ENCODE data around the gene SMIM27. TPM values are rescaled to one million over a fixed set of nuclear protein-coding genes. Genes with fewer than 3 reads are reported as not detected.
"Not testable (repeated sequence)": the region's sequence is repeated elsewhere in the genome, so short reads cannot be mapped to it uniquely, and the experiment has no call there.

The SMIM27 gene
- total RNA-seq, 1 donor from 2014 or later: 15.9 TPM

- CTCF ChIA-PET: no interaction called here
- DNase-seq (no peak), ATAC-seq (ENCODE audit: low read depth) (no peak)
- intact Hi-C loops (cut with micrococcal nuclease): no loop called here
- Mint-ChIP-seq H3K9me3 (peaks cover 2% of the 10 kb centered on the region), H3K4me3 (no peak overlapping the region), H3K27ac (no peak overlapping the region), H3K4me1 (peaks cover 23% of the 10 kb centered on the region), H3K36me3 (ENCODE audit: low read depth) (peaks cover 60% of the 10 kb centered on the region), H3K27me3 (no peaks in the 10 kb centered on the region)
- POLR2A ChIA-PET: no interaction called here
- TF ChIP-seq CTCF (IDR thresholded peaks at IDR 0.05): no peak
Measured at GRCh38 chr9:32518276-32518675, 33.9 kb upstream of the SMIM27 start.

GRCh38 chr9:32523910-32524309 lies 28.2 kb upstream of the SMIM27 start:
- ChIA-PET CTCF (interaction anchor here (2.9 kb wide), 1 partner anchor 145 kb away, joined by 34 read pairs; no protein-coding TSS in a partner anchor), POLR2A (interaction anchor here (0.6 kb wide), 1 partner anchor 28 kb away, joined by 9 read pairs; no protein-coding TSS in a partner anchor)
- intact Hi-C loops (cut with micrococcal nuclease): no loop called here
- ATAC-seq (ENCODE audit: low read depth): no peak
- Mint-ChIP-seq H3K4me1 (peaks cover 55% of the 10 kb centered on the region), H3K4me3 (no peak overlapping the region), H3K9me3 (peaks cover 4% of the 10 kb centered on the region), H3K36me3 (ENCODE audit: low read depth) (peaks cover 34% of the 10 kb centered on the region), H3K27me3 (no peaks in the 10 kb centered on the region), H3K27ac (peak overlapping the region; percentile 0)
- TF ChIP-seq CTCF (IDR thresholded peaks at IDR 0.05): no peak
- no peak for DNase-seq

GRCh38 chr9:32524558-32524891 lies 27.6 kb upstream of the SMIM27 start:
- H3K9me3 Mint-ChIP-seq; ATAC-seq (ENCODE audit: low read depth); intact Hi-C loops (cut with micrococcal nuclease); DNase-seq; H3K27me3 Mint-ChIP-seq: not testable (repeated sequence)
- ChIA-PET POLR2A (interaction anchor here (2.7 to 3.0 kb wide), 2 partner anchors 27 to 501 kb away, joined by 12 to 40 read pairs; partner anchors contain the start of genes DNAJA1, SMIM27 and TOPORS), CTCF (interaction anchor here (2.9 kb wide), 1 partner anchor 145 kb away, joined by 34 read pairs; no protein-coding TSS in a partner anchor)
- H3K27ac Mint-ChIP-seq: peak overlapping the region; percentile 94
- H3K4me1 Mint-ChIP-seq: peaks cover 55% of the 10 kb centered on the region
- peak overlapping the region; percentile 98 for H3K4me3 Mint-ChIP-seq
- peaks cover 33% of the 10 kb centered on the region for H3K36me3 Mint-ChIP-seq (ENCODE audit: low read depth)

- CTCF ChIA-PET: interaction anchor here (1.6 to 2.9 kb wide), 3 partner anchors 47 to 146 kb away, joined by 6 to 34 read pairs (median 9); no protein-coding TSS in a partner anchor
- H3K27ac Mint-ChIP-seq: peak overlapping the region; percentile 94
- H3K9me3 Mint-ChIP-seq: peaks cover 4% of the 10 kb centered on the region
- intact Hi-C loops (cut with micrococcal nuclease): no loop called here
- peaks cover 33% of the 10 kb centered on the region for H3K36me3 Mint-ChIP-seq (ENCODE audit: low read depth)
- DNase-seq (no peak), ATAC-seq (ENCODE audit: low read depth) (peak; percentile 37)
- peak overlapping the region; percentile 98 for H3K4me3 Mint-ChIP-seq
- no peak for TF ChIP-seq CTCF (IDR thresholded peaks at IDR 0.05)
- H3K27me3 Mint-ChIP-seq: no peaks in the 10 kb centered on the region
- peaks cover 55% of the 10 kb centered on the region for H3K4me1 Mint-ChIP-seq
- POLR2A ChIA-PET: interaction anchor here (1.3 to 3.0 kb wide), 3 partner anchors 26 to 500 kb away, joined by 4 to 40 read pairs (median 12); partner anchors contain the start of genes DNAJA1, SMIM27 and TOPORS
Measured at GRCh38 chr9:32524892-32525708, 27.0 kb upstream of the SMIM27 start.

GRCh38 chr9:32525709-32526030 lies 26.5 kb upstream of the SMIM27 start:
- Mint-ChIP-seq H3K4me3 (peak overlapping the region; percentile 98), H3K36me3 (ENCODE audit: low read depth) (peaks cover 31% of the 10 kb centered on the region), H3K9me3 (peaks cover 4% of the 10 kb centered on the region), H3K27me3 (no peaks in the 10 kb centered on the region), H3K27ac (peak overlapping the region; percentile 94), H3K4me1 (peaks cover 55% of the 10 kb centered on the region)
- no peak for TF ChIP-seq CTCF (IDR thresholded peaks at IDR 0.05)
- DNase-seq: no peak
- ChIA-PET POLR2A (interaction anchor here (1.3 to 3.0 kb wide), 5 partner anchors 26 to 499 kb away, joined by 3 to 40 read pairs (median 5); partner anchors contain the start of genes DNAJA1, NDUFB6, SMIM27 and TOPORS), CTCF (interaction anchor here (0.7 to 2.9 kb wide), 6 partner anchors 19 to 147 kb away, joined by 3 to 34 read pairs (median 4); partner anchors contain the start of gene NDUFB6)
- no peak for ATAC-seq (ENCODE audit: low read depth)
- intact Hi-C loops (cut with micrococcal nuclease): loop anchor here (1.0 kb wide), 4 partner anchors 25 to 146 kb away; partner anchors contain the start of genes ACO1 and NDUFB6

Data from activated B cell treated with CpG ODN at 0.5 μM for 24 hours (primary cell).